ENCODE measurements around the gene MLLT1.
"Not testable (repeated sequence)": the region's sequence is repeated elsewhere in the genome, so short reads cannot be mapped to it uniquely, and the experiment has no call there.

Gene MLLT1

DNA sequence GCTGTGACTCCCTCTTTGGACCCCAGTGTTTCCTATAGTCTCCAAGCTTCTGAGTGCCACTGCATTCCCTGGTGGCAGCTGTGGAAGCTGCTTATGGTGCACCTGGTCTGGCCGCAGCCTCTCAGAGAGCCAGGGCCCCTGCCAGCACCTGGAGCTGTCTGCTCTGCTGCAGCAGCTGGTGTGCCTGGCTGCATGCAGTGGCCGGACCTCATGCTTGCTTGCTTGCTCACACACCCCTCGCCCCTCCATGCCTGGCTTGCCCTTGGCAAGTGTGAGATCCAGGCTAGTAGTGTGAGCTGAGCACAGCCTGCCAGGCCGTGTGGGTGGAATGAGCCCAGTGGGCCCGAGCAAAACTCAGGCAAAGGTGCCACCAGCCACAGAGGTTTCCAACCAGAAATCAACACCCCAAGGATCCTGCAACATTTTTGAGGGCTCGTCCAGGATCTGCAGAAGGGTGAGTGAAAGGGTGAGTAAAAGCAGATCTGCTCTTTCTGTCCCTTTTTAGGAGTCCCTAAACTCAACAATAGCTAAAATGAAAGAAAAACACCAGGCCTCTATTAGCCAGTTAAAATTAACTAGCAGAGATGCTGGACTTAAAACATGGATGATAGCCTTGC is 7.6 kb upstream of the MLLT1 start:
- H3K27me3 Mint-ChIP-seq = no peaks in the 10 kb centered on the region
- H3K36me3 Mint-ChIP-seq = peaks cover 8 to 10% of the 10 kb centered on the region in 2 donors
- no peak overlapping the region for H3K4me3 Mint-ChIP-seq
- no peak for ATAC-seq (replicated peaks)
- peaks cover 17 to 34% of the 10 kb centered on the region in 2 donors for H3K9me3 Mint-ChIP-seq
- DNase-seq = no peak
- no peak overlapping the region for H3K27ac Mint-ChIP-seq
- no peaks in the 10 kb centered on the region for H3K4me1 Mint-ChIP-seq

DNA sequence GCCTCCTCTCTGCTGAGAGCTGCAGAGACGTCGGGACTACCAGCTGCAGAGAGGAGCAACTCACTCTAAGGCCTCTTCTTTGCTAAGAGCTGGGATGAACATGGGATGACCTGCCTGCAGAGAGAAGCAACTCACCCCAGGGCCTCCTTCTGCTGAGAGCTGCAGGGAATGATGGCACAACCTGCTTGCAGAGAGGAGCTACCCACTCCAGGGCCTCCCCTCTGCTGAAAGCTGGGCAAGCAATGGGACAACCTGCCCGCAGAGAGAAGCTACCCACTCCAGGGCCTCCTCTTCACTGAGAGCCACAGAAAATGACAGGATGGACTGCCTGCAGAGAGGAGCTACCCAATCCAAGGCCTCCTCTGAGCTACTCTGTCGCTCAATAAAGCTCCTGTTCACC is 6.9 kb upstream of the MLLT1 start:
- H3K27ac Mint-ChIP-seq = no peak overlapping the region
- DNase-seq = no peak

DNA sequence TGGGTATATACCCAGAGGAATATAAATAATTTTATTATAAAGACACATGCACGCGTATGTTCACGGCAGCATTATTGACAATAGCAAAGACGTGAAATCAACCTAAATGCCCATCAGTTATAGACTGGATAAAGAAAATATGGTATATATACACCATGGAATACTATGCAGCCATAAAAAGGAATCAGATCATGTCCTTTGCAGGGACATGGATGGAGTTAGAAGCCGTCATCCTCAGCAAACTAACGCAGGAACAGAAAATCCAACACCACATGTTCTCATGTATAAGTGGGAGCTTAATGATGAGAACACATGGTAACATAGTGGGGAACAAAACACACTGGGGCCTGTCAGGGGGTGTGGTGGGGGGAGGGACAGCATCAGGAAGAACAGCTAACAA is 2.6 kb upstream of the MLLT1 start:
- ATAC-seq (replicated peaks); H3K27me3 Mint-ChIP-seq; DNase-seq; H3K27ac Mint-ChIP-seq; H3K4me3 Mint-ChIP-seq; H3K9me3 Mint-ChIP-seq: not testable (repeated sequence)
- peaks cover 10 to 20% of the 10 kb centered on the region in 2 donors for H3K36me3 Mint-ChIP-seq
- peaks cover 17 to 18% of the 10 kb centered on the region in 2 donors for H3K4me1 Mint-ChIP-seq

More for the DNA sequence above, 6.9 kb upstream of the MLLT1 start:
- no peaks in the 10 kb centered on the region for H3K27me3 Mint-ChIP-seq
- H3K36me3 Mint-ChIP-seq = peaks cover 8% of the 10 kb centered on the region in 2 donors
- peaks cover 17 to 30% of the 10 kb centered on the region in 2 donors for H3K9me3 Mint-ChIP-seq
- no peaks in the 10 kb centered on the region for H3K4me1 Mint-ChIP-seq
- no peak overlapping the region for H3K4me3 Mint-ChIP-seq
- no peak for ATAC-seq (replicated peaks)

DNA sequence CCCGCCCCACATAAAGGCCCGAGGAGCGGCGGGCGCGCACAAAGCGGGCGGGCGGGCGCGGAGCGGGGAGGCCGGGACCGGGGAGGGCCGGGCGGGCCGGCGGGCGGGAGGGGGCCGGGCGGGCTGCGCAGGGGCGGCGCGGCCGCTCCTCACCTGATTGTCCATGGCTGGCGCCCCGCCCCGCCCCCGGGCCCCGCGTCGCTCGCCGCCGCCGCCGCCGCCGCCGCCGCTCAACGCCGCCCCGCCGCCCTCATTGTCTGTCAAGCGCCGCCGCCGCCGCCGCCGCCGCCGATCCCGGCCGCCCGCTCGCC is 200 bp downstream of the MLLT1 start:
- peak; percentile 59 to 61 for ATAC-seq (replicated peaks)
- peaks cover 21 to 47% of the 10 kb centered on the region in 2 donors for H3K4me1 Mint-ChIP-seq
- H3K36me3 Mint-ChIP-seq = peaks cover 20 to 22% of the 10 kb centered on the region in 2 donors
- peak overlapping the region; percentile 81 for H3K27ac Mint-ChIP-seq
- H3K9me3 Mint-ChIP-seq = no peaks in the 10 kb centered on the region
- no peaks in the 10 kb centered on the region for H3K27me3 Mint-ChIP-seq
- peak overlapping the region; percentile 44 to 76 for H3K4me3 Mint-ChIP-seq
- DNase-seq = no peak

DNA sequence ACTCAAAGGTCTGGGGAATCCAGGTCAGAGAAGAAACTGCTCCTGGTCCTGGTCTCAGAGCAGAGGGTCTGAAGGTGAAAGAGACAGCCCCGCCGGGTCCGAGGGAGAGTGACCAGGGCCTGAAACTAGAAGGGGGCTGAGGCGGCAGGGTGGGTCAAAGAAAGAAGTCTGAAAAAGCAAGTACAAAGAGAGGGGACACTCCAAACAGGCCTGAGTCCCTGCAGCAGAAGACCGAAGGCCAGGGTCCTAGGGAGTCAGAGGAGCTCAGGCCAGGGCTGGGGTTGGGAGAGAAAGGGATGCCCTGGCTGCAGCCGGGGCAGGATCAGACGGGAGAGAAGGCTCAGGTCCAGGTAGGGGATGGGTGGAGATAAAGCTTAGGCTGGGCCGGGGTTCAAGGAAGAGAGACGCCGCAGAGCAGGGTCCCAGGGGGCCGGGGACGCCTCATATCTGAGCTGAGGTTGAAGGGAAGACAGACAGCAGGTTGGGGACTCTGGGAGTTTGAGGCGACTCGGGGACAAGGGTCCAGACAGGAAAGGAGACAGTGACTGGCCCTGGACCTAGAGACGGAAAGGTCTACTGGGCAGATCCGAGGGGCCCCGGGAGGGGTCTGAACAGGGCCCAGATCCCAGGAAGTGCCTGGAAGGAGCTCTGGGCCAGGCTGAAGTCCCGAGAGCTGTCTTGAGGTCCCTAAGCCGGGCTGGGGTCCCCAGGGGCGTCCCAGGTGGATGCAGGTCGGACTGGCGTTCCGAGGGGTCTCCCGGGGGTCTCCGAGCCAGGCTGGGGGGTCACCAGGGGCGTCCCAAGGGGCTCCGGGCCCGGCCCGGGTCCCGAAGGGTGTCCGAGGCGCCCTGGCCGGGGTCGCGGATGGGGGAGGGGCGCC is 795 bp downstream of the MLLT1 start:
- peaks cover 20 to 24% of the 10 kb centered on the region in 2 donors for H3K36me3 Mint-ChIP-seq
- ATAC-seq (replicated peaks) (peak in 1 of 2 donors; percentile 2), DNase-seq (no peak)
- H3K4me3 Mint-ChIP-seq = peak overlapping the region; percentile 96 to 99
- H3K4me1 Mint-ChIP-seq = peaks cover 23 to 52% of the 10 kb centered on the region in 2 donors
- no peaks in the 10 kb centered on the region for H3K27me3 Mint-ChIP-seq
- peak overlapping the region; percentile 95 for H3K27ac Mint-ChIP-seq
- no peaks in the 10 kb centered on the region for H3K9me3 Mint-ChIP-seq

DNA sequence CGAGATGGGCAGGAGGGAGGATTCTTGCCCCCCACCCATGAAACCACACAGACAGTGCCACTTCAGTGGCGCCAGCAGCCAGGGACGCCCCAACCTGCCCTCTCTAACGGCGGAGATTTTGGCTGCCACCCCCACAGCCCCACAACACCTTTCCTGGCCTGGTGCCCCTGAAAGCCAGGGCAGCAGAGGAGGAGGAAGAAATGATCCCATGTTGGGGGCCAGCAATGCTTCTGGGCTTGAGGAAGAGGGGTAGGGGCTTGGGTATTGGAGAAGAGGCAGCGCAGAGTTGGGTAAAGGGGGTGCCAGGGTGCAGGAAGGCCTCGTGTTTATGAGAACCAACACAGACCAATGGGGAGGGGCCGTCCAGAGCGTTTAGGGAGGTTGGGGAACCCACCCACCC is 1.7 kb downstream of the MLLT1 start:
- ATAC-seq (replicated peaks) (no peak), DNase-seq (no peak)
- H3K4me1 Mint-ChIP-seq = peaks cover 26 to 62% of the 10 kb centered on the region in 2 donors

DNA sequence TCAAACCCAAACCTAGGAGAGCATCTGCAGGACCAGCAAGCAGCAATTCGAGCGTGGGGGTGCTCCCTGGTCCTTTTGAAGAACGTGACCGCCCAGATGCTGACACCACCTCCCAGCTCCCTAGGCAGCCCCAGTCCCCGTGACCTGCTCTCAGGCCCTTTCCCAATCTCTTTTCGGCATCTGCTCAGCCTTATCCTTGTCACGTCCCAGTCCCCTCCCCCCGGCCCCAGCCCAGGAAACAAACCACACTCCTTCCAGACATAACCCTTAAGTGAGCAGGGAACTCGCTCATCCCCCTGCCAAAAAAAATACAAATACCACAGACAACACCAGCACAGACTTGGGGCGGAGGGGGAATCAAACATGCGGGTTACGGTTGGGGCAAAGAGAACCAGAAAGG is 3.3 kb downstream of the MLLT1 start:
- no peak for ATAC-seq (replicated peaks)

More for the DNA sequence above, 1.7 kb downstream of the MLLT1 start:
- peak overlapping the region; percentile 96 to 99 for H3K4me3 Mint-ChIP-seq
- H3K27ac Mint-ChIP-seq = peak overlapping the region; percentile 95
- H3K36me3 Mint-ChIP-seq = peaks cover 22 to 26% of the 10 kb centered on the region in 2 donors
- H3K9me3 Mint-ChIP-seq = no peaks in the 10 kb centered on the region
- no peaks in the 10 kb centered on the region for H3K27me3 Mint-ChIP-seq

DNA sequence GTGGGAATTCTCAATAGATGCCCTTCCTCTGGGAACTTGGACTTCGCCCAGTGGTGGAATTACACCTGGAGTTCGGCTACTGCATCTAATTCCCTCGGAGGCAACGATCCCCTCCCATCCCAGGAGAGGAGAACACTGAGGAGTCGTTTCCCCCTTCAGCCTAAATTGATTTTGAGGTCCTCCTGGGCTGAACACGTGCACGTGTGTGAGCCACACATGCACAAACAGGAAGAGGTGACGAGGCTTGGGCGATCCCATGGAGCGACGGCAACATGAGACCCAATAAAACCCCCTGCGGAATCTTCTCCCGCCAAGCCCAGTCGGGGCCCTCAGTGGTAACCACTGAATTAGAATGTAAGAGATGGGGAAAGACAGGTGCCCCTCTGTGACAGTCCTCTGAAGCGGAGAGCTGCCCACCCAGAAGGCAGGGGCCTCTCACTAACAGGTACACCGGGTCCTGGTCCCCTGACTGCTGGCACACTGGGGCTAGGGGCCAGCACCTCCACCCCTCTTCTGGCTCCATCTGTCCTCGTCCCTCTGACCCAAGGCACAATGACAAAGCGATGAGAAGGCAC is 4.5 kb downstream of the MLLT1 start:
- Mint-ChIP-seq H3K9me3 (no peaks in the 10 kb centered on the region), H3K4me3 (no peak overlapping the region), H3K36me3 (peaks cover 35 to 43% of the 10 kb centered on the region in 2 donors), H3K27me3 (no peaks in the 10 kb centered on the region), H3K27ac (no peak overlapping the region), H3K4me1 (peaks cover 33 to 78% of the 10 kb centered on the region in 2 donors)
- DNase-seq = no peak
- no peak for ATAC-seq (replicated peaks)

More for the DNA sequence above, 3.3 kb downstream of the MLLT1 start:
- DNase-seq = no peak
- peak overlapping the region; percentile 62 for H3K27ac Mint-ChIP-seq
- H3K27me3 Mint-ChIP-seq = no peaks in the 10 kb centered on the region
- peaks cover 27 to 34% of the 10 kb centered on the region in 2 donors for H3K36me3 Mint-ChIP-seq
- H3K9me3 Mint-ChIP-seq = no peaks in the 10 kb centered on the region
- H3K4me3 Mint-ChIP-seq = no peak overlapping the region
- H3K4me1 Mint-ChIP-seq = peaks cover 33 to 78% of the 10 kb centered on the region in 2 donors

DNA sequence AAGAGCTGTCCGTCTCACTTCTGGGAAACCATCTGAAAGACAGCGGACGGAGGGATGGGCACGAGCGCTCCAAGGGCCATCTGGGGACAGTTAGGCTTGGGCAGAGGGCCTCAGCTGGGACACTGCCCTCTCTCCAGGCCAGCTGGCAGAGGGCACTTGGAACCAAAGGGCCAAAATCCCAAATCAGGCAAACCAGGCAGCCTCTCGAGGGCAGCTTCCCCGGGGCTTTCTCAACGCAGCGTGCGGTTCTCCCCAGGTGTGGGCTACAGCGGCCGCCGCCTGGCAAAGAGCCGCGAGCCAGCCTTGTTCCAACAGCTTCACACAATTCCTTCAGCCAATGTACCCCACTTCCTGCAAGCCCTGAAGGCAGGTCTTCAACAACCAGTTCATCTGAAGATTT is 5.0 kb downstream of the MLLT1 start:
- no peaks in the 10 kb centered on the region for H3K9me3 Mint-ChIP-seq
- no peaks in the 10 kb centered on the region for H3K27me3 Mint-ChIP-seq
- ATAC-seq (replicated peaks) (no peak), DNase-seq (no peak)
- H3K27ac Mint-ChIP-seq = no peak overlapping the region
- H3K36me3 Mint-ChIP-seq = peaks cover 40 to 48% of the 10 kb centered on the region in 2 donors
- peaks cover 33 to 78% of the 10 kb centered on the region in 2 donors for H3K4me1 Mint-ChIP-seq
- no peak overlapping the region for H3K4me3 Mint-ChIP-seq

DNA sequence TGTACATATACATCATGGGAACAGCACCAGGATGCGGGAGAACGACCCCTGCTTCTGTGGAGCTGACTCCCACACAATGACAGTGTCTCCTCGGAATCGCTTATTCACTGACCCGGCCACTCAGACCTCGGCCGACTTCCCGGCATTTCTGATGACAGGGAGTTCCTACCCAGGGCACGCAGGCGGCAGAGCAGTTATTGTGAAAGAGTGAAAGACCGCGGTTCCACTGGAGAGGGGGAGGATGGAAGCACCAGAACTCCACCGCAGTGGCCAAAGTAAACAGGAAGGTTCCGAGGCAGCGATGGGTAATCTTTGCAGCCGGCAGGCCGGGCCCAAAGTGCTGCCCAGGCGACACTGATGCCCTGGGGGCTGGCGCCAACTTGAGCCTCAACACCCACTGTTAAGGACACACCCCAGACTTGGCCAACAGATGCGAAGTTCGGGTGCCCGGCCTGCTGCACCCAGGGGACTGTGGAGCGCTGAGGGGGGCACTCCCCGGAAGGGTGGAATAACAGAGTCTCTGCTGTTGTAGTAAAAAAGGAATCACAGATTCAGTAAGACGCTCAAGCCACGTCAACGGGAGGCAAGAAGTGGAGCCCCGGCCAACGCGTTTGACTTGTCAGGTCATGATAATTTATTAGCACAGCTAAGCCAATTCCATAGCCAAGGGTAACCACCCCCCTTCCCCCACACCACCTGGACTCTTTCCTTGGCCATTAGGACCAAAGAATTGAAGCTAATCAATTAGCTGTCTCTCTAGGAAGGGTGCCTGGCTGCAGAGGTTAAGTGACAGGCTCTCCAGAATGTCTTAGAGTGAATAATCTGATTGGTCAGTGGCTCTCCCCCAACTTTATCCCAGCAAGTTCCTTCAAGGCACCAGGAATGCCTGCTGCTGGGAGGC is 5.8 kb downstream of the MLLT1 start:
- peak overlapping the region in 1 of 2 donors; percentile 30 for H3K4me3 Mint-ChIP-seq
- peaks cover 43 to 53% of the 10 kb centered on the region in 2 donors for H3K36me3 Mint-ChIP-seq
- DNase-seq (no peak), ATAC-seq (replicated peaks) (no peak)
- no peak overlapping the region for H3K27ac Mint-ChIP-seq
- H3K9me3 Mint-ChIP-seq = no peaks in the 10 kb centered on the region
- peaks cover 32 to 75% of the 10 kb centered on the region in 2 donors for H3K4me1 Mint-ChIP-seq
- H3K27me3 Mint-ChIP-seq = no peaks in the 10 kb centered on the region

DNA sequence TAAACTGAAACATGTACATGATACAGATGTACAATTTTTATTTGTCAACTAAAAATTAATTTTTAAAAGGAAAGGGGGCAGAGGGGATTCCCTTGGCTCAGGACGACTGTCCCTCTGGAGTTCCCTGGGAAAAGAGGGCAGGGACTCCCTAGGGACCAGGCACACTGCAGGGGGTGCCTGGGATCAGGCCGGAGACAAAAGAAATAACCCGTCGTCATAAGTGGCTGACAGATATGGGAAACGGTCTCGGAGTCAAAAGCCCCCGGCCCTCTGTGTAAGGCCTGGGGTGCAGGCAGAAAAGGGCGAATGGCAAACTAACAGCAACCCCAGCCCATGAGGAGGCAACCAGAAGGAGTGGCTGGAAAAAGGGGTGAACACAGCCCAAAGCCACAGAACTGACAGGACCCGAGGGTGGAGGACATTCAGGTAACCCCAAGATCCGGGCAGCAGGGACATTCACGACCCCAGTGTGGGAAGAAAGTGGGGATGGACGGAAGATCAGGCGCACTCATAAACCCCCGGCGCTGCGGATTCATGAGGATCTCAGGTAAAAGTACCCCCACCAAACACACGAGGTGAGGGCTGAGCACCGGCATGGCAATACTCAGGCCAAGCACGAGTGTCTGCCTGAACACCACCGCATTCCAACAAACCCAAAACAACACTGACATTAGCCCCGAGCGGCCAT is 6.7 kb downstream of the MLLT1 start:
- no peaks in the 10 kb centered on the region for H3K27me3 Mint-ChIP-seq

DNA sequence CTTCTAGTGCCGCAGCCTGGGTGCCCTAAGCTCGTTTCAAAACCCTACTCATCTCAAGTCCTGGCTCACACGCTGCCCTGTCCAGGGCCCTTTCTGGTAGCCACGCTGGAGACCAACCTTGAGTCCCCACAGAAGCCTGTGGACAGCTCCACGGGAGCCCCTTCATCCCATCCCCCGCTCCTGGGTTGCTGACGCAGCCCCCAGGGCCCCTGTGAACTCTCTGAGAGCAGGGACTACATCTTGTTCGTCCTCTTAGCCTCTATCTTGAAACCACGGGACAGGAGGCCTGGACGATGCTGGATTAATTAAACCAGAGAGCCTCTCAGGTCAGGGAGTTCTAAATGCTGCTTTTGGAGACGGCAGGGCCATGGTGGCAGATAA is 7.4 kb downstream of the MLLT1 start:
- Mint-ChIP-seq H3K27me3 (no peaks in the 10 kb centered on the region), H3K9me3 (no peaks in the 10 kb centered on the region), H3K36me3 (peaks cover 38 to 43% of the 10 kb centered on the region in 2 donors), H3K27ac (peak overlapping the region; percentile 37), H3K4me3 (no peak overlapping the region), H3K4me1 (peaks cover 20 to 70% of the 10 kb centered on the region in 2 donors)
- ATAC-seq (replicated peaks) (no peak), DNase-seq (no peak)

More for the DNA sequence above, 6.7 kb downstream of the MLLT1 start:
- ATAC-seq (replicated peaks) (no peak), DNase-seq (no peak)
- H3K9me3 Mint-ChIP-seq = no peaks in the 10 kb centered on the region
- H3K4me1 Mint-ChIP-seq = peaks cover 23 to 74% of the 10 kb centered on the region in 2 donors
- peaks cover 43 to 49% of the 10 kb centered on the region in 2 donors for H3K36me3 Mint-ChIP-seq
- H3K27ac Mint-ChIP-seq = peak overlapping the region; percentile 37
- no peak overlapping the region for H3K4me3 Mint-ChIP-seq

DNA sequence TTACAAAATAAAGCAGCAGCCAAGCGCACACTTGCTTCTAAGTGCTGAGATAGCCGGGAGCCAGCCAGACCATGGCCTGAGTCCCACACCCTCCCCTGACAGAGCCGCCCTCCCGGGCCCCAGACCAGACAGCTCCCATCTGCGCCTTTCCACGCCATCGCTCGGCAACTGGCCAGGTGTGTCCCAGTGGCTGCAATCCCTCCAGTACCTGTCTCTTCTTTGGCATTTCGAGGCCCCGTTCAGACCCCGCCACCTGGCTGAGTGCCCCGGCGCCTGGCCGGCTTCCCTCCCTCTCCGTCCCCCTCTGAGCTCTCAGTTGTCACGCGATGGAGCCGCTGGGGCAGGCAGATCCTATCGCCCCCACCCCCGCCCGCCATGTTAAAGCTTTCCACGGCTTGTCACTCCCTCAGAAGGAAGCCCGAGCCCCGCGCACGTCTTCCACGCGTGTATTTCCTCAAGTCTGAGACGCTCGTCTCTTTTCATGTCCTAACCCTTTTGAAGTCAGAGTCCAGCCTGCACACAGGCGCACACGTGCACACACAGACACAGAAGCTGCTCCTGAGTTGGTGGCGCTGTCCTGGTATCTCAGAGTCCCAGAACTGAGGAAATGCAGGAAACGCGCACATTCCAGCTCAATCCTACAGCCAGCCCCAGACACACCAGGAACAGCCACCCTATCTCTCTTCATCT is 7.9 kb downstream of the MLLT1 start:
- Mint-ChIP-seq H3K4me3 (no peak overlapping the region), H3K4me1 (peaks cover 19 to 65% of the 10 kb centered on the region in 2 donors), H3K27me3 (no peaks in the 10 kb centered on the region), H3K27ac (no peak overlapping the region), H3K9me3 (no peaks in the 10 kb centered on the region), H3K36me3 (peaks cover 38 to 45% of the 10 kb centered on the region in 2 donors)
- ATAC-seq (replicated peaks) (no peak), DNase-seq (no peak)
